GM18498 (cell line): ENCODE results near the gene ANTXR1.

Experiments used
- ATAC-seq: cut with Tn5 transposase; IDR thresholded peaks from one replicate; pipeline ENCODE4 v1.9.1; 2021; ENCODE audit warnings: mild to moderate bottlenecking, moderate library complexity; ENCODE audit not compliant: unreplicated experiment

The ANTXR1 gene

GRCh38 chr2:69001879-69002278 is 11.1 kb upstream of the ANTXR1 start:
- ATAC-seq, result no peak

GRCh38 chr2:69003731-69004130 is 9.2 kb upstream of the ANTXR1 start:
- ATAC-seq, result no peak

- ATAC-seq, result no peak
Measured at GRCh38 chr2:69007169-69007568, 5.8 kb upstream of the ANTXR1 start.

DNA sequence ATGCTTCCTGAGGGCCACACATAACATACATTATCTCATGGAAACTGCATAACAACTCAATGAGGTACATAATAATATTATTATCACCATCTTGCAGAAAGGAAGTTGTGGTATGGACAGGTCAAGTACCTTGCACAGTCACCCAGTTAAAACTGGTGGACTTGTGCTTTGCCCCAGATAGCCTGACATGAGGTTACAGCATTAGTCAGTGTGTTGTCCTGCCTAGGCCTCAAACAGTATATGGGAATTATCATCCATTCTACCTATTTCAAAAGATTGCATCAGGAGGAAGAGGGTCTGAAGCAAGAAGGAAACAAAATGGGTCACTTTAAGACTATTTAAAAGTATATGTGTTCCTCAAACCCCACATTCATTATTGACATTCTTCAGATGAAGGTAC is 5.4 kb upstream of the ANTXR1 start:
- ATAC-seq, result no peak

DNA sequence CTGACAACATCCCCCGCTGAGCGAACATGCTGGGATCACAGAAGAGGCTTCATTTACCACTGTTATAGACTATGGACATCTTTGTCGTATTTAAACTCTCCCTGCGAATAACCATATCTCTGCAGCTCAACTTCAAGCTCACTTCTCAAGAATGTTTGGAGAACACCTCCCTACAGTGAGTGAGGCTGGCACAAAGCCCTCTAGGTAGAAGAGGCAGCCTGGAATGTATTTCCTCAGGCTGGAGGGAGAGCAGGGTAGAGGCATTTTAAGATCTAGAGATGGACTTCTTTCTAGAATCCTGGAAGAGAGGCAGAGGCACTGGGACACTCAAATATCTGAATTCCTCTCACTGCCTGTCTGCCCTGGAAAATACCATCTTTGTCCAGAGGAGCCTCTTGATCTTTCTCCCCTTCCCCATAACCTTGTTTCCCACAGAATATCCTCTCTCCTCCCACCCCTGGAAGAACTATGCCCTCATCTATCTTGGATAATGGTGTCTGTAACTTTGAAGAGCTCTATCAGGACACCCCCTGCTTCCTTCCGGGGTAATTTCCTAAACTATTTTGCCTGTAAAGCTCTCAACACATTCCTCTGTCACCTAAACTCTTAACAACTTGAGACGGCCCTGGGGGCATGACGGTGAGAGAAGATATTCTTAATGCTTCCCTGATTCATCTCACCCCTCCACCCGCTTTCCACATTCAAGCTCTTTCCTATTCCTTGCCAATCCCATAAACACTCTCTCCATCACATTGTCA is 2.4 kb upstream of the ANTXR1 start:
- no peak for ATAC-seq

DNA sequence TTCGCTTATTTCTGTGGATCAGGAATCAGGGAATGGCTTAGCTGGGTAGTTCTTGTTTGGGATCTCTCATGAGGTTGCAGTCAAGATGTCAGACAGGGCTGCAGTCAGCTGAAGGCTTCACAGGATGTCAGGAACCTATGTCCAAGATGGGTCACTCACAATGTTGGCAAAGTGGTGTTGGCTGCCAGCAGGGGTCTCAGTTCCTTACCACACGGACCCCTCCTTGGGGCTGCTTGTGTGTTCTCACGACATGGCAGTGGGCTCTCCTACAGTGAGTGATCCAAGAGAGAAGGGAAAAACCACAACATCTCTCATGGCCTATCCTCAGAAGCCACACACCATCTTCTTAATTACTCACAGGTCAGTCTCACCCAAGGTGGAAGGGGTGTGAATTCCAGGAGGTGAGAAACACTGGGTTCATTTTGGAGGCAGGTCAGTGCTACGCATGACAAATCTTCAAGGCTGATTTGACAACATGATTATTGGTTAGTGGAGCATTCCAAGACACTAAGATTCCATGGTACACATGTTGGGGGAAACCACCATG is 1.3 kb upstream of the ANTXR1 start:
- ATAC-seq, result no peak

DNA sequence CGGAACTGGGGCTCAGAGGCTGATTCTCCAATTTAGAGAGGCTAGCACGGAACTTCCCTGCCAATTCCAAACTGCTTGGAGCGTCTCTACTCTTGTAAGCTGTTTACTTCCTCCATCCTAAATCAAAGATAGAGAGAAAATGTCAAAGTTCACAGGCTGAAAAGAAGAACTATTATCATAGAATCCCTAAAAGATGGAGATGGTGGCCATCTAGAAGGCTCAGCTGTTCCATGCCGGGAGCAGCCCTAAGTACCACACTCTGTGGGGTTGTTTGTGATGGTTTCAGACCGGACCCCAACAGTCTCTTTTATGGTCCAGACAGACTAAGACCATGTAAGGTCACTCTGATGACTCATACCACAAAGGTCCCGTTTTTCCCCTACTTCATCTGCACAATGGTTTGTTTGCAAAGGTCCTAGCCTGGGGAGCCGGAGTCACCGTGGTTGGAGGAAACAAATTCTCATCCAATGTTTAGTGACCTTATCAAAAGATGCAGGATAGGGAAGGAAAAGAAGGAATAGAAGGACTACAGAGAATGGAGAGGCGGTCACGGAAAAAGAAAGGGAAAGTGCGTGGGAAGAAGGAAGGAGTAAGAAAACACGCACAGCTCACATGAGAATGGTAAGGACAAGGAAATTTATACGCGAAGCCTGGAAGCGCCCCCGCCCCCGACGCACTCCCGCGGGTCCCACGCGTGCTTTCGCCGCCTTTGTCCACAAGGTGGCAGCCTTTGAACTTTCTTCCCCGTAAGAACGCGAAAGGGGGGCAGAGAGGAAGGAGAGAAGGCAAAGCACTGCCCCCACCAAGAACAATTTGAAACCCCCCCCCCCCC is 453 bp upstream of the ANTXR1 start:
- no peak for ATAC-seq

DNA sequence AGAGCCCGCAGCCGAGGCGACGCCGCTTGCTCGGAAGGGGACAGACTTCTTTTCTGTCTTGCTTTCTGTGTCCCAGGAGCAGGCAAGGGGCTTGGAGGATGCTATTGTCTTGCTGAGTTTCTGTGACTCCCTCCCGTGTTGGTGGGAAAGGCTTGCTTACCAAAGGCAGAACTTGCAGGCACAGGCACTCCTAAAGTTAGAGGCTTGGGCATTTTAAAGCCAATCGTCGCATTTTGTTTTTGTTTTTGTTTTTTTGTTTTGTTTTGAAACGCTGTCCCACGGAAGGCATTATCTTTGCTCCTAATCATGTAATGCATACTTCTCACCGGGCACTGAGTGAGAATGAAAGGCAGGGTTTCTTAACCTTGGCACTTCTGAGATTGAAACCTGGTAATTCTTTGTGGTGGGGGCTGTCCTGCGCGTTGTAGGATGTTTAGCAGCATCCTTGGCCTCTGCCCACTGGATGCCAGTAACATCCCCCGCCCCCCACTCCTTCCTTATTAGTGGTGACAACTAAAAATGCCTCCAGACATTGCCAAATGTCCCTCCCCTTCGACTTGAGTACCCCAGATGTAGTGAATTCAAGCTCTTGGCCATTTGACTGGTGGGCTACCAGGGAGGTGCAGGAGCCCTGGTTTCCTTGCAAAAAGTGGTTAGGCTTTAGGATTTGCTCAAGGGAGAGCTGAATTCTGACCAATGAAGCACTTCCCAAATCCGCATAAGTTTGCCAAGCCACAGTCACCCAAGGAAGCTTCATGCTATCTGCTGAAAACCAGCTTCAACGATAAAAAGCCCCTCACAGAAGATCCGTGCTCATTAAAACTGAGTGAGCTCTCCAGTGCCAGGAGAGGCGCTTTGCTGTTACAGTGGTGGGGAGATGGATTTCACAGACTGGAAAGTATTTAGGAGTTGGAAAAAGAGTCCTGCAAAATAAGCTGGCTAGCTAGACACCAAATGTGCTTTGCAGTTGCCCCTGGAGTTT is 1.2 kb downstream of the ANTXR1 start:
- no peak for ATAC-seq

GRCh38 chr2:69017080-69017479 is 4.1 kb downstream of the ANTXR1 start:
- ATAC-seq, result no peak

DNA sequence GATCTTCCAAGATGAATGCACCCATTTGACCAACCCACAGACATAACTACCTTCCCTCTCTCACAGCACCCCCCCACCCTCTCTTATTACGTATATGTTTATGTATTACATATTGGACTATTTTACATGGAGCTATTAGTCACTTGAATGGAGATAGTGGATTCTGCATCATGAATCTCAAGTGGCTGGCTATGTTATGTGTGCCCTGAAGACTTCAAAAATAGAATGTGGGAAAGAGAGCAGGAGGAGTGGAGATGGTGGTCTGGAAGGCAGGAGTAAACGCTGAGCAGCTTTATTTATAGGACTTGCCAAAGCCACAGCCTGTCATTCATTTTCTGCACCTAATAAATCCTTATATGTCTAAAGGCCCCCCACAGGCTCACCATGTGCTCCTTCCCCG is 4.9 kb downstream of the ANTXR1 start:
- no peak for ATAC-seq

DNA sequence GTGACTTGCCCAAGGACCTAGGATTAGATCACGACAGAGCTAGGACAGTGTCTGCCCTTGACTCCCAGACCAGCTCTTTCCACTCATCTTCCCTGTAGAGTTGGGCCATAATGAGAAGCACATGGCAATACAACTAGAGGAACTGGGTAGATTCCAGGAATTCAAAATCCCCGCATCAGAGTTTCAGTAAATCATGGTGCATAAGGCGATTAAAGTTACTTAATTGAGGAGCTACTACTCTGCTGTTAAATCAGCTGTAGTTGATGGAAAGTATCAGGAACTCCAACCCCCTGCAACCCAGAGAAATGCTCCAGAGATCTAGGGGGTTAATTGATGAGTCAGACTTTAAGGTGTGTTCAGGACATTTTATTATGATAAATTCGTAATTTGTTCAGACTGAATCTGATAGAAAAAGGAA is 5.7 kb downstream of the ANTXR1 start:
- no peak for ATAC-seq

- ATAC-seq, result no peak
Measured at GRCh38 chr2:69020496-69021426, 7.8 kb downstream of the ANTXR1 start.

- no peak for ATAC-seq
Measured at GRCh38 chr2:69021727-69022126, 8.7 kb downstream of the ANTXR1 start.

DNA sequence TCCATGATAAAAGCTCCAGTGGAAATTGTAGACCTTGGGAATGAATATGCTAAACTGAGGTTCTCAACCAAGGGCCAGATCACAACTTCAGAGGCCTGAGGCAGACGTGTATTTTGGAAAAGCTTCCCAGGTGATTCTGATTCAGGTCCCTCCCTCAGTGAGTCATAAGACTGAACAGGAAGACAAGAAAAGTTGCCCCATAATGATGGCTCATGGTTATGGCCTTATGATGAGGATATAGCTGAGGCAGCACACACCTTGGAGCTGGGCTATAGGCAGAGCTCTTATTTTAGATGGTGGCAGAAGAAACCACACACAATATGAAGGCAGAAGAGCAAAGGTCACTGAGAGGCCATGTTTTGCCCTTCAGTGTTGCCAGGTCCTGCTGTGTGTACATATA is 9.6 kb downstream of the ANTXR1 start:
- ATAC-seq, result no peak

DNA sequence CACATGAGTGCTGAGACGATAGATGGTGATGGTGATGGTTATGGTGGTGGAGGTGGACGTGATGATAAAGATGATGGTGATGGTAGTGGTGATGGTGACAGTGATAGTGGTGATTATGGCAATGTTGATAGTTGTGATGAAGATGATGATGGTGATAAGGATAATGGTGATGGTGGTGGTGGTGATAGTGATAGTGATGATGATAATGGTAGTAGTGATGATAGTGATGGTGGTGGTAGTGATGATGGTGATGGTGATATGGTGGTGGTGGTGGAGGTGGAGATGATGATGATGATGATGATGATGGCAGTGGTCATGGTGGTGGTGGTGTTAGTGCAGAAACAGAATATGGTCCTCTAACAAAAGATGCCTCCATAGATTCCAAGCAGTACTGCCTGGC is 10.3 kb downstream of the ANTXR1 start:
- no peak for ATAC-seq

DNA sequence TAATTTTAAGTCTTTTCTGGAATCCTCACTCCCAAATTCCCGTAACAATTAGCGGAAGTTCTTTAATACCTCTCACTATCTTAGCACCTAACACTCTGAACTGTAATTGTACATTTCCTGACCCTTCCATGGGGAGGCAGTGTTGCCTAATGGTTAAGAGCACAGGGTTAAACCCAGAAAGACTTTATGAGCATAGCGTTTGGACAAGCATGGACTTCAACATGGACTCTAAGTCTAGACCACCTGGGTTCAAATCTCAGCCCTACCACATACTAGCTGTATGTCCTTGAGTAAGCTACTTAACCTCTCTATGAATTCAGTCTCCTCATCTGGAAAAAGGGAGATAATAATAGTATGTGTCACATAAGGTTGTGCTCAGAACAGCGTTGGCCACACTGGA is 13.0 kb downstream of the ANTXR1 start:
- no peak for ATAC-seq

- no peak for ATAC-seq
Measured at GRCh38 chr2:69026691-69027459, 13.9 kb downstream of the ANTXR1 start.

DNA sequence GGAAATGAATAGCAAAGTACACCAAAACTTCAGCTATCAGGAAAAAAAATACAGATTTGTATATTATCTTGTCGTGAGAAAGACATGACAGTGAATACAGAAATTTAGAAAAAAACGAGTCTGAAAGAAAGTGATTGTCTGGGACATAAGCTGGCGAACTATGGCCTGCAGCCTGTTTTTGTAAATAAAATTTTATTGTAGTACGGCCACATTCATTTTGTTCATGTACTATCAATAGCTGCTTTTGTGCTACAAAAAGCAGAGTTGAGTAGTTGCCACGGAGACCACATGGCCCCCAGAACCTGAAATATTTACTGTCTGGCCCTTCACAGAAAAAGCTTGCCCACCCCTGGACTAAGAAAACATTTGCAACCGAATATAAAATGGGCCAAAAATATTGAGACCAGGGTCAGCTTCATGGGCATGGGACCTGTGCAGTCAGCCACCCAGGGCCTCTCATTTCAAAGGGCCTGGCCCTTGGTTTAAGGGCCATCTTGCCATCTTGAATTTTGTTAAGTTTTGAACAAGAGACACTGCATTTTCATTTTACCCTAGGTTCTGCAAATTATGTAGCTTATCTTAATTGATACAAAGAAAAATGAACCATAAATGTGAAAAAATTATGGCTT is 17.9 kb downstream of the ANTXR1 start:
- no peak for ATAC-seq

DNA sequence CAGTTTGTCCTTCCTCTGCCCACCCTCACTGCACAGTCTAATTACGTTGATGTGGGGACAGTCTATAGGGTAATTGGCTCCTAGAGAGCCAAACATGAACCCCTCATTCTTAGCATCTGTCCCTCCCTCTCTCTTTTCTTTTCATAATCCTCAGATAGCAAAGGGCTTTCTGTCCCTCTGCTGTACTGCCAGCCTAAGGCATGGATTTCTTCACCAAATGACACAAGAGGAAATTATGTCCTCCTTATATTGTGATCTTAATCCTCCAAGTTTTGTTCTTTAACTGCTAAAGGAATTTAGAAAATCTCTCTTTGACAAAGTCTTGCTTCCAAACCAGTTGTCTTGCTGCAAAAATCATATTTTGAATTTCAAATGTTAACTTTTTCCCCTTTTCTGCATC is 18.5 kb downstream of the ANTXR1 start:
- ATAC-seq, result no peak
